ENCODE data around the gene MRPL55.

DNA sequence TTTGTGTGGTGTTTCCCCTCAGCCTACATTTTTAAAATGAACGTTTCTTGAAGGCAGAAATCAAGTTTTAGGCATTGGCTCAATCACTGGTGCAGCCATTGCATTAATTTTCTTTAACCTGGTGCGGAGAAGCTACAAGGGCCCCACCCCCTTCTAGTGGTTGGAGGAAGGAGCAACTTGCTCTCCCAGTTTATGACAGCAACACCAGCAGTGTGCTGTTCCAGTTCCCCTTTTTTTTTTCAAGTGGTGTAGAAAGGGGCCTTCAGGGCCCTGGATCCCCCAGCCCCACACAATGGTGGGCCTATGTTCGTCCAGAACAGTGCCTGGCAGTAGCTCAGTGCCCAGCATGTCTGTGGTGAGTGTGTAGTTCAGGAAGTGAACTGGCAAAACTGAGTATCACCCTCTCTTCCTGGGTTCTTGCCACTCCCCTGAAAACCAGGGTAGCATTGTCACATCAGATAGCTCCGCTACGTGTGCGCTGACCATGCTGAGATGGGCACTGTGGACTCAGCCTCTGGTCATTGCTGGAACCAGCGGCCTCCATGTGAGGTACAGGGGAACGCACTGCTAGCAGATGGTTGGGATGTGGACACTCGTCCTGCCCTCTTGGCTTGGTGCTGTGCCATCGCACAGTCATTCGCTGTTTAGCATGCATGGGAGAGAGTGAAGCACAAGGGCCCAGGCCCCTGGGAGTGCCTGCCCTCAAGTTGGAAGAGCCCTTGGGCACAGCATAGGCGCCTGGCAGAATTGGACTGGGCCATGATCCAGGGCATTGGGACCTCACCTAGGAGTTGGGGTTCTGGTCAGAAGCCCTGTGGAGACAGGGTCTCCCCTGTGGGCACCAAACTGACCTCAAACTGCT is 19.3 kb downstream of the MRPL55 start:
- TF ChIP-seq, protein P1, sequence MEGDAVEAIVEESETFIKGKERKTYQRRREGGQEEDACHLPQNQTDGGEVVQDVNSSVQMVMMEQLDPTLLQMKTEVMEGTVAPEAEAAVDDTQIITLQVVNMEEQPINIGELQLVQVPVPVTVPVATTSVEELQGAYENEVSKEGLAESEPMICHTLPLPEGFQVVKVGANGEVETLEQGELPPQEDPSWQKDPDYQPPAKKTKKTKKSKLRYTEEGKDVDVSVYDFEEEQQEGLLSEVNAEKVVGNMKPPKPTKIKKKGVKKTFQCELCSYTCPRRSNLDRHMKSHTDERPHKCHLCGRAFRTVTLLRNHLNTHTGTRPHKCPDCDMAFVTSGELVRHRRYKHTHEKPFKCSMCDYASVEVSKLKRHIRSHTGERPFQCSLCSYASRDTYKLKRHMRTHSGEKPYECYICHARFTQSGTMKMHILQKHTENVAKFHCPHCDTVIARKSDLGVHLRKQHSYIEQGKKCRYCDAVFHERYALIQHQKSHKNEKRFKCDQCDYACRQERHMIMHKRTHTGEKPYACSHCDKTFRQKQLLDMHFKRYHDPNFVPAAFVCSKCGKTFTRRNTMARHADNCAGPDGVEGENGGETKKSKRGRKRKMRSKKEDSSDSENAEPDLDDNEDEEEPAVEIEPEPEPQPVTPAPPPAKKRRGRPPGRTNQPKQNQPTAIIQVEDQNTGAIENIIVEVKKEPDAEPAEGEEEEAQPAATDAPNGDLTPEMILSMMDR (IDR thresholded peaks at IDR 0.05) = no peak
- no peak for TF ChIP-seq POLR2AphosphoS5 (IDR thresholded peaks at IDR 0.05)
- TF ChIP-seq POLR2A (IDR thresholded peaks at IDR 0.05) = no peak

All from suprapubic skin (tissue), 4 donors.